NB4 (cell line): ENCODE results near the gene ASPHD2.

ENCODE experiments used
- DNase-seq: peaks from one replicate; pipeline ENCODE4 v3.0.0; 2010; ENCODE audit warnings: low read depth
- H3K4me3 ChIP-seq: one replicate; pipeline ENCODE4 v1.5.1; 2011; ENCODE audit warnings: mild to moderate bottlenecking, low read depth, low read length, moderate library complexity
- MYC ChIP-seq: IDR thresholded peaks from 2 replicates; pipeline ENCODE4 v1.6.1; 2011; ENCODE audit warnings: low read depth, low read length
- POLR2A ChIP-seq: IDR thresholded peaks from 2 replicates; pipeline ENCODE4 v1.6.1; 2011; ENCODE audit warnings: mild to moderate bottlenecking; ENCODE audit not compliant: insufficient read length; ENCODE audit errors: extremely low read depth
- TF ChIP-seq, protein P1 (sequence below): IDR thresholded peaks from one replicate; pipeline ENCODE4 v1.5.1; 2012; ENCODE audit warnings: low read depth, low read length
- TF ChIP-seq, protein P2 (sequence below): IDR thresholded peaks from 2 replicates; pipeline ENCODE4 v1.6.1; 2011; ENCODE audit warnings: low read depth, low read length

The ASPHD2 gene

DNA sequence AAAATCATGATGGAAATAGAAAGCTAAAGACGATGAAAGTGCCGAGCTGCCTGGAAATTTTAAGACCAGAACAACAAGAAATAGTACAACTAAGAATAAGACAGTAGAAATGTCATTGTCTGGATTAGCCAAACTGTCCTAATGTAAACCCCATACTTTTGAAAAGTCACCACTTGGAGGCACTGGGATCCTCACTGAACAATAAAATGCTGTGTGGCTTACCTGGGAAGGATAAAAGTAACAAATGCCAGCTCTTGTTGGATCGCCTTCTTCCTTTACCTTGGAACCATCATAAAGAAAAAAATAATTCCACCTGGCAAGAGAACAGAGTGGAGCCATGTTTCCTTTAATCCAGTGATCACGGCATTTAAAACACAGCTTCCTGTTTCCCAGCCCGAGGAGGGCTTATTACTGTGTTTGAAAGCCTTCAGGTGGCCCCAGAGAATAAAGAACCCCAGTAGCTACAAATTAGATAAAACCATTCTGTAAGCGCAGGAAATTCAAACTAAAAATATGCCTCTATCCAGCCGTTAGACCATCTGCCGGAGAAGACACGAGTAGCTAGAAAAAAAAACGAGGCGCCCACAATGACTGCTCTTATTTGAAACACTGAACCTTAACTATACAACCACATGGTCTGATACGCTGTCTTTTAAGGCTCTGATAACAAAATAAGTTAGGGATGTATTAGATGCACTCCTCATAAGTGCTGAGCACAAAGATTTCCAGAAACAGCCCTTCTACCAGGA, 50.2 kb downstream of the ASPHD2 start:
- DNase-seq: peak; percentile 40
- TF ChIP-seq MYC (no peak), POLR2A (no peak)
- TF ChIP-seq, protein P1, sequence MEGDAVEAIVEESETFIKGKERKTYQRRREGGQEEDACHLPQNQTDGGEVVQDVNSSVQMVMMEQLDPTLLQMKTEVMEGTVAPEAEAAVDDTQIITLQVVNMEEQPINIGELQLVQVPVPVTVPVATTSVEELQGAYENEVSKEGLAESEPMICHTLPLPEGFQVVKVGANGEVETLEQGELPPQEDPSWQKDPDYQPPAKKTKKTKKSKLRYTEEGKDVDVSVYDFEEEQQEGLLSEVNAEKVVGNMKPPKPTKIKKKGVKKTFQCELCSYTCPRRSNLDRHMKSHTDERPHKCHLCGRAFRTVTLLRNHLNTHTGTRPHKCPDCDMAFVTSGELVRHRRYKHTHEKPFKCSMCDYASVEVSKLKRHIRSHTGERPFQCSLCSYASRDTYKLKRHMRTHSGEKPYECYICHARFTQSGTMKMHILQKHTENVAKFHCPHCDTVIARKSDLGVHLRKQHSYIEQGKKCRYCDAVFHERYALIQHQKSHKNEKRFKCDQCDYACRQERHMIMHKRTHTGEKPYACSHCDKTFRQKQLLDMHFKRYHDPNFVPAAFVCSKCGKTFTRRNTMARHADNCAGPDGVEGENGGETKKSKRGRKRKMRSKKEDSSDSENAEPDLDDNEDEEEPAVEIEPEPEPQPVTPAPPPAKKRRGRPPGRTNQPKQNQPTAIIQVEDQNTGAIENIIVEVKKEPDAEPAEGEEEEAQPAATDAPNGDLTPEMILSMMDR: no peak
- TF ChIP-seq, protein P2, sequence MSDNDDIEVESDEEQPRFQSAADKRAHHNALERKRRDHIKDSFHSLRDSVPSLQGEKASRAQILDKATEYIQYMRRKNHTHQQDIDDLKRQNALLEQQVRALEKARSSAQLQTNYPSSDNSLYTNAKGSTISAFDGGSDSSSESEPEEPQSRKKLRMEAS: no peak
- peak overlapping the region; percentile 76 for H3K4me3 ChIP-seq

DNA sequence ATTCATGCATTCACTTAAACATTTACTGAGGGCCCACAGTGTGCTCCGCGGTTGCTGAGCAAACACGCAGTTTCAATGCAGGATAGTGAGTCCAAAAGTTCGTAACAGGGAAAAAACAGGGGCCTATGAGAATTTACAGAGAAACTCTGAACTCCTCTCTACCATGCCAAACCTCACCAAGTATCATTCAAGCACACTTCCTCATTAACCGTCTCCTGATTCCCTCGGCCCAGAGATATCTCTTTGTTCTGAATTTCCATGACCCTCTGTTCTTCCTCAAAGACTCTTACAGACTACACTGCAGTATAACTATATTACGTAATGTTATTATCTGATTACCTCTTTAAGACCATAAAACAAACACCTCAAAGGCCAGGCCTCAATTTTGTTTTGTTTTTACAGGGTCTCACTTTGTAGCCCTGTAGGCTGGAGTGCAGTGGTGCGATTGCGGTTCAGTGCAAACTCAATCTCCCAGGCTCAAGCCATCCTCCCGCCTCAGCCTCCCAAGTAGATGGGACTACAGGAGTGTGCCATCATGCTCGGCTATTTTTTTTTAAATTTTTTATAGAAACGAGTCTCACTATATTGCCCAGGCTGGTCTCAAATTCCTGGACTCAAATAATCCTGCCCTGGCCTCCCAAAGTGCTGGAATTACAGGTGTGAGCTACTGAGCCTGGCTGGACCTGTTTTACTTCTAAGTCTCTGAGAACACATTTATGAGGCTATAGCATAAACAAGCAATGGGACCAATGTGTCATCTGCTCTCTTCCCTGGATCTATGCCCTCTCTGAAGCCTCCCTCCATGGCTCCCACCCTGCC, 50.9 kb downstream of the ASPHD2 start:
- H3K4me3 ChIP-seq: peak overlapping the region; percentile 76
- TF ChIP-seq POLR2A: no peak
- TF ChIP-seq, protein P1: no peak
- TF ChIP-seq, protein P2: no peak
- no peak for TF ChIP-seq MYC
- DNase-seq: peak; percentile 65

- TF ChIP-seq POLR2A: no peak
- TF ChIP-seq, protein P1: no peak
- TF ChIP-seq, protein P2: no peak
- no peak for TF ChIP-seq MYC
- no peak for DNase-seq
- peak overlapping the region; percentile 76 for H3K4me3 ChIP-seq
These were observed 51.5 kb downstream of the ASPHD2 start for GRCh38 chr22:26480611-26480932.

DNA sequence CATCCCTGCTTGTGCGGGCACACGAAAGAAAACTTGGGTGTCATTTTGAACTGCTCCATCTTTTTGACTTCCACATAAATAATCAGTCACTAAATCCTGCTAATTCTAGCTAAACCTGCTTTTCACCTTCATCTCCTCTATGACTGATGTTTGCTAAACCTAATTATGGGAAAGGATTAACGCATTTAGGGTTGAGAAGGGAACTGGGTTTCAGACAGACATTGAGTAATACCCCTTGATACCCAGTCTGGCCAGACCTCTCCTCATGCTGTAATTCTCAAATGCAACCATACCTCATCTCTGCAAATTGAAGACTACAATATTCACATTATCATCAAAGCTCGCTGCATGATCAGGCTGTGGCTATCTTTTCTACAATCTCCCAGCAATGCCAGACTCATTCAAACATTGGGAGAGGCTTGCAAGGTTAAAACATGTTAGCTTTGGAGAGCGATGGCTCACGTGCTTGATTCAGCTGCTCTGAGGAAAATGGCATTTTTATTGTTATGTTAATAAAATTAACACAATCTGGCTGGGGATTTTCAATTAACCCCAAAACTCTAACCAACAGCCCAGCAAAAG, 52.1 kb downstream of the ASPHD2 start:
- peak overlapping the region; percentile 22 for H3K4me3 ChIP-seq
- TF ChIP-seq POLR2A: no peak
- TF ChIP-seq, protein P2: no peak
- no peak for TF ChIP-seq MYC
- TF ChIP-seq, protein P1: no peak
- no peak for DNase-seq

DNA sequence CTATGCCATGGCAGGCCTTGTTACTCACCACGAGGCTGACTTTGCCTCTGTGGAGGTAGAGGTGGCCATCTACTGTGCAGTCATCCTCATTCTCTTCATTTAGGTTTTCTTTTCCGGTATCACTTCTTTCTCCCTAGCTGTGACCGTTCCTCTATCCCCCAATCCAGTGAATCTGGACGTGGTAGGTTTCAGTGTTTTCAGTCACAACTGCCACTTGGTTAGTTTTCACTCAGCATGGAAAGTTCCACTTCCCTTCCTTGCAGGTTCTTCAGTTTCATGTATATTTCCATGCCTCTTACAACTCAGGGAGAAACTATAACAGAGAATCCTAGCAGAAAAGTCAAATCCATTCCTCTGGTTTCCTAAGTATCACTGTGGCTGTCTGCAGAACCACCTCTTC, 52.6 kb downstream of the ASPHD2 start:
- no peak overlapping the region for H3K4me3 ChIP-seq
- TF ChIP-seq POLR2A (no peak), MYC (no peak)
- TF ChIP-seq, protein P1: no peak
- DNase-seq: no peak
